Endothelial cell (in vitro differentiated cells): Measurements from ENCODE around the gene ERVH48-1. TPM values are rescaled to one million over a fixed set of nuclear protein-coding genes. Genes with fewer than 3 reads are reported as not detected.
A peak's percentile ranks its signal among the peaks of the same experiment; 100 is the strongest.

Source experiments
- DNase-seq: peaks from one replicate; pipeline ENCODE4 v3.0.0; 2021; ENCODE audit warnings: low spot score
- H3K27ac Mint-ChIP-seq: one replicate; pipeline ENCODE4 v1.8.0; 2021; ENCODE audit warnings: mixed read lengths, inconsistent platforms; ENCODE audit not compliant: unreplicated experiment
- H3K27me3 Mint-ChIP-seq: one replicate; pipeline ENCODE4 v1.8.0; 2021; ENCODE audit warnings: mild to moderate bottlenecking, moderate library complexity, mixed read lengths, inconsistent platforms; ENCODE audit not compliant: unreplicated experiment
- H3K36me3 Mint-ChIP-seq: one replicate; pipeline ENCODE4 v1.8.0; 2021; ENCODE audit warnings: mild to moderate bottlenecking, low read depth, mixed read lengths, inconsistent platforms; ENCODE audit not compliant: unreplicated experiment
- H3K4me1 Mint-ChIP-seq: one replicate; pipeline ENCODE4 v1.8.0; 2021; ENCODE audit warnings: mild to moderate bottlenecking, mixed read lengths, inconsistent platforms; ENCODE audit not compliant: unreplicated experiment
- H3K4me3 Mint-ChIP-seq: one replicate; pipeline ENCODE4 v1.8.0; 2021; ENCODE audit warnings: mild to moderate bottlenecking, mixed read lengths, inconsistent platforms; ENCODE audit not compliant: unreplicated experiment
- H3K9me3 Mint-ChIP-seq: one replicate; pipeline ENCODE4 v1.8.0; 2021; ENCODE audit warnings: mixed read lengths, inconsistent platforms; ENCODE audit not compliant: unreplicated experiment
- total RNA-seq: library from RNA; stranded (reverse); fragmentation: NEBNext Ultra II Directional; extraction: Animal tissue kit (Norgen Biotek cat#: 25700); gene quantifications from one replicate; pipeline ENCODE4 v1.2.1, GENCODE V29; 2021; ENCODE audit not compliant: unreplicated experiment
- TF ChIP-seq, protein P1 (sequence below): fragments of 200-600 bp; sonication (generic); IDR thresholded peaks from one replicate; pipeline ENCODE4 v1.5.0; 2021; ENCODE audit warnings: antibody characterized with exemption; ENCODE audit not compliant: unreplicated experiment

ERVH48-1 gene
- total RNA-seq, 1 donor from 2014 or later: 20.5 TPM

- no peak for DNase-seq
- H3K9me3 Mint-ChIP-seq: no peaks in the 10 kb centered on the region
- H3K4me1 Mint-ChIP-seq: peaks cover 19% of the 10 kb centered on the region
- peaks cover 3% of the 10 kb centered on the region for H3K27me3 Mint-ChIP-seq
- TF ChIP-seq, protein P1, sequence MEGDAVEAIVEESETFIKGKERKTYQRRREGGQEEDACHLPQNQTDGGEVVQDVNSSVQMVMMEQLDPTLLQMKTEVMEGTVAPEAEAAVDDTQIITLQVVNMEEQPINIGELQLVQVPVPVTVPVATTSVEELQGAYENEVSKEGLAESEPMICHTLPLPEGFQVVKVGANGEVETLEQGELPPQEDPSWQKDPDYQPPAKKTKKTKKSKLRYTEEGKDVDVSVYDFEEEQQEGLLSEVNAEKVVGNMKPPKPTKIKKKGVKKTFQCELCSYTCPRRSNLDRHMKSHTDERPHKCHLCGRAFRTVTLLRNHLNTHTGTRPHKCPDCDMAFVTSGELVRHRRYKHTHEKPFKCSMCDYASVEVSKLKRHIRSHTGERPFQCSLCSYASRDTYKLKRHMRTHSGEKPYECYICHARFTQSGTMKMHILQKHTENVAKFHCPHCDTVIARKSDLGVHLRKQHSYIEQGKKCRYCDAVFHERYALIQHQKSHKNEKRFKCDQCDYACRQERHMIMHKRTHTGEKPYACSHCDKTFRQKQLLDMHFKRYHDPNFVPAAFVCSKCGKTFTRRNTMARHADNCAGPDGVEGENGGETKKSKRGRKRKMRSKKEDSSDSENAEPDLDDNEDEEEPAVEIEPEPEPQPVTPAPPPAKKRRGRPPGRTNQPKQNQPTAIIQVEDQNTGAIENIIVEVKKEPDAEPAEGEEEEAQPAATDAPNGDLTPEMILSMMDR: no peak
- peaks cover 4% of the 10 kb centered on the region for H3K36me3 Mint-ChIP-seq
- peak overlapping the region; percentile 82 for H3K4me3 Mint-ChIP-seq
- peak overlapping the region; percentile 93 for H3K27ac Mint-ChIP-seq
These were observed 1.0 kb downstream of the ERVH48-1 start for GRCh38 chr21:42924433-42924751.

DNA sequence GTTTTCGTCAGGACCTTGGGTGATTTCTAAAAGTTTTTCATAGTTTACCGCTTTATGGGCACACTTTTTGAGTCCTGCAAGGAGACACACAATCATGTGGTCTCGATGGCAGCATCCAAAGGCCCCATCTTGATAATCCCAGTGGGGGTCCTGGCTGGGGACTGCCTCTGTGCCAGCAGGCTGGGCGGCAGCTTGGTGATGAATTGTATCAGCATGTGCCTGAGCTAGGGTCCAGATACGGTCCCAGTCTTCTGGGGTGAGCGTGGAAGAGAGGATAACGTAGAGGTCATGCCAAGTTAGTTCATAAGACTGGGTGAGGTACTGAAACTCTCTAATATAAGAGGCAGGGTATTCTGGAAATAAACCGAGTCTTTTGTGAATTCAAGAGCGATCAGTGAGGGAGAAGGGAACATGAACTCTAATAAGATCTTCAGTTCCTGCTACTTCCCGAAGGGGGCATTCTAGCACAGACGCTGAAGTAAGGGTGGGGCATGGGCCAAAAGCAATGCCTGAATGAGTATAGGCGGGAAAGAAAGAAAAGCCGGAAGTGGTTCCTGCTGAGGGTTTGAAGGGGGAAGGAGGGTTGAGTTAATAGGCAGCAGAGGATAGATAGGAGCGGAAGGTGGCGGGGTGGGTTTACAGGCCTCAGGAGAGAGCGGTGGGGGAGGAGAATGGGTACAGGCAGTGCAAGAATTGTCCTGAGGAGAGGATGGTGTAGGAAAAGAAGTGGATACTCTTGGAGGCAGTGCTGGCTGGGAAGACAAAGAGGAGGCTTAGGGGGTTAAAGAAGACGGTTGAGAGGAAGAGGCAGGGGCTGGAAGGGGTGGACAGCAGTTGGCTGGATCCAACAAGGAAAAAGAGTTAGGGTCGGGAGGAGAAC, 1.6 kb downstream of the ERVH48-1 start:
- peak; percentile 72 for DNase-seq
- peaks cover 19% of the 10 kb centered on the region for H3K4me1 Mint-ChIP-seq
- peak overlapping the region; percentile 82 for H3K4me3 Mint-ChIP-seq
- peak overlapping the region; percentile 93 for H3K27ac Mint-ChIP-seq
- peaks cover 9% of the 10 kb centered on the region for H3K36me3 Mint-ChIP-seq
- TF ChIP-seq, protein P1: peak; percentile 63
- H3K9me3 Mint-ChIP-seq: no peaks in the 10 kb centered on the region
- peaks cover 3% of the 10 kb centered on the region for H3K27me3 Mint-ChIP-seq

DNA sequence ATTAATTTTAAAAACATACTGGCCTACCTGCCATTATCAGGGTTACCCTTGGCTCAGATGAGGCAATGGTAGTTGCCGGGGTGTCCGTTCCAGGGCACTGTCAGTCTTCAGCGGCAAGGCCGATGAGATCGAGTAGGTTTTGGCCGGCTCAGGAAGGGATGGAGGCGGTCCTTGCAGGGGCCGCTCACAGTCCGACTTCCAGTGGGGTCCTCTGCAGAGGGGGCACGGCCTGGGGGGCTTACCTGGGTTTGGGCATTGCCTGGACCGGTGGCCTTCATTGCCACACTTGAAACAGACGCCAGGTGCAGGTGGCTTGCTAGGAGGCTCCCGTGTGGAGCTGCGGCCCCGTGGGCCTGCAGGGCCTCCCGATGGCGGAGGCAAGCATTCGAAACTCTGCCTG, 2.5 kb downstream of the ERVH48-1 start:
- H3K4me1 Mint-ChIP-seq: peaks cover 19% of the 10 kb centered on the region
- H3K36me3 Mint-ChIP-seq: peaks cover 13% of the 10 kb centered on the region
- no peaks in the 10 kb centered on the region for H3K9me3 Mint-ChIP-seq
- H3K27ac Mint-ChIP-seq: no peak overlapping the region
- DNase-seq: no peak
- TF ChIP-seq, protein P1: no peak
- H3K27me3 Mint-ChIP-seq: peaks cover 3% of the 10 kb centered on the region
- H3K4me3 Mint-ChIP-seq: no peak overlapping the region

DNA sequence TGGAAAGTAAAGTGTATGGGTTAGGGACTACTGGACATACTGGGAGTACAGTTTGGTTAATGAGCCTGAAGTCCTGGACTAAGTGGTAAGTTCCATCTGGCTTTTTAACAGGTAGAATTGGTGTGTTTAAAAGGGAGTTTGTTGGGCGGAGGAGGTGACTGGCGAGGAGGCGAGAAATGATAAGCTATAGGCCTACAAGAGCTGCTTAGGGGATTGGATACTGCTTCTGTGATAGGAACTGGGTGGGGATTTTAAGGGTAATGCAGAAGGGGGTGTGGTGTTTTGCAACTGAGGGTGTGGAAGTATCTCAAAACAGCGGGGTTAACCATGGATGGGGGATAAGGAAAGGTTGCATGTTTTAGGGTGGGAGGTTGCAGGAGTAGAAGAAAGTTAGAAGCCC, 3.5 kb downstream of the ERVH48-1 start:
- Mint-ChIP-seq H3K4me1 (peaks cover 19% of the 10 kb centered on the region), H3K27ac (no peak overlapping the region), H3K9me3 (no peaks in the 10 kb centered on the region), H3K27me3 (peaks cover 3% of the 10 kb centered on the region), H3K4me3 (no peak overlapping the region), H3K36me3 (peaks cover 13% of the 10 kb centered on the region)
- TF ChIP-seq, protein P1: no peak
- DNase-seq: no peak

GRCh38 chr21:42918291-42918690, 7.1 kb downstream of the ERVH48-1 start:
- no peak overlapping the region for H3K4me3 Mint-ChIP-seq
- peaks cover 11% of the 10 kb centered on the region for H3K36me3 Mint-ChIP-seq
- H3K27me3 Mint-ChIP-seq: no peaks in the 10 kb centered on the region
- TF ChIP-seq, protein P1: no peak
- no peaks in the 10 kb centered on the region for H3K9me3 Mint-ChIP-seq
- H3K4me1 Mint-ChIP-seq: peaks cover 5% of the 10 kb centered on the region
- no peak for DNase-seq
- no peak overlapping the region for H3K27ac Mint-ChIP-seq
